ENCODE measurements around the gene TYK2. TPM values are rescaled to one million over a fixed set of nuclear protein-coding genes. Genes with fewer than 3 reads are reported as not detected.
A peak's percentile ranks its signal among the peaks of the same experiment; 100 is the strongest.

Gene TYK2
- total and polyA plus RNA-seq, 9 of the 15 experiments (the other 6 are each of a cell fraction or from before 2014, with no cell fraction given) = 15.0 to 182 (median 85.9) TPM

DNA sequence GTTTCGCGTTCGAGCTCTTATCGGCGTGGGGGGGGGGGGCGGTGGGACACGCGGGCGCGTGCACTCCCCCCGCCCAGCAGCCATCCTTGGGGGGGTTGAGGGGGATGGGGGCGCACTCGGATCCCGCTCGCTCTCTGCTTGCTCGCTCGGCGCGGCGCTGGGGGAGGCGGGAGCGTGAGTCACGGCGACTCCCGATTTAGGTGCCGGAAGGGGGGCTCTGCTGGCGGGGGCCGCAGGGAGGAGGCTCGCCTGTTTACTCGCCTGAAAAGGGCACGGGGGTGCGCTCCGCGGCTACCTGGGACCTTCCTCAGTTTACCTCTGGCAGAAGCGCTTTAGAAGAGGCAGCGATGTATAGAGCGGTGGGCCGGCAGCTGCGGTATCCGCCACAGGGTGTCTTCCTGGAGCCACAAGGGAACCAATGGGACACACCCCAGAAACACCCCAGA lies 38.9 kb upstream of the TYK2 start (continued):
- peak; percentile 40 for TF ChIP-seq TAF1 (IDR thresholded peaks at IDR 0.05; ENCODE audit: control insufficient read depth, extremely low read depth, insufficient read depth, low read length, severe bottlenecking)
- TF ChIP-seq CREM (IDR thresholded peaks at IDR 0.05; ENCODE audit: low read depth) = peak; percentile 38; the same call in 1 of the 2 replicates
- peak; percentile 57; the same call in 1 of the 2 replicates for TF ChIP-seq FOSL1 (tag; conservative IDR thresholded peaks at IDR 0.05)

DNA sequence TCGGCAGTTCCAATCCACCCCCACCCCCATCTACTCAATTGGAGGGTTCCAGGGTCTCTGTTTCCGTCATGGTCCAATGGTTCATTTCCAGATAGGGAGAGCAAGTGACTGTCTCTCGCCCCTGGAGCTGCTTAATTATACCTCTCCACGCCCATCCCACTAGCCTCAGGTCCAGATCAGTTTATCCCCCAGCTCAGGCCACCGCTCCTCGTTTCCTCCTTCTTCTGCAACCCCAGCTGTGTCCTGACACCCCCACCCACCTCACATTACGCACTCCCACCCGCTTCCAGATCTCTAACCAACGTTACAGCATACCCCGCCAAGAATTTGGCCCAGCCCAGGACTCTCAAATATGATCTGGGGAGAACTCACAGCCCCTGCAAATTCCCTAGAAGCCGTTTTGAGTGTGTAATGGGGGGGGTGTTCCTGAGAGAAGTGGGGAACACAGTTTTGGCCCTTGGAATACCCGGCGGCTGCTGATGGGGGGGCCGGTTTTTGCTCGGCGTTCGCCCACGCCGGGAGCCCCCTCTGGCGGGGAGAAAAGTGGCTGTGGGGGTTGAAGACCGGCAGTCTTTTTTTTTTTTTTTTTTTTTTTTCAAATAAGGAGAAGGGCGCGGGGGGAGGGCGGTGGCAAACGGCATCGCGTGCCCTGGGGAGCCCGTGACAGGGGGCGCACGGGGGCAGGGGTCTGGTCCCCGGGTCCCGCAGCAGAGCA lies 38.3 kb upstream of the TYK2 start:
- peak overlapping the region; percentile 66 to 92 for H3K9ac ChIP-seq (ENCODE audit: insufficient read depth in 1 of 2, low read depth in 2 of 2, low read length in 2 of 2)
- H3K27ac ChIP-seq (ENCODE audit: extremely low read depth, low read depth, low read length) = peak overlapping the region; percentile 95
- FAIRE-seq = peak; percentile 58
- H4K20me1 ChIP-seq (replicated peaks; ENCODE audit: control insufficient read depth, insufficient read depth, low read length) = peaks cover 13% of the 10 kb centered on the region
- intact Hi-C loops (cut with micrococcal nuclease) (loop anchor here (2.0 kb wide), 1 partner anchor 14 kb away; no protein-coding TSS in a partner anchor), in situ Hi-C loops (cut with MboI) (no loop called here)
- no peaks in the 10 kb centered on the region; the same call in 2 of the 3 replicates for H3K36me3 ChIP-seq (ENCODE audit: control insufficient read depth, insufficient read depth, low read length)
- H3K9me1 ChIP-seq (ENCODE audit: control insufficient read depth, insufficient read depth, low read length) = no peaks in the 10 kb centered on the region
- H3K4me3 ChIP-seq = peak overlapping the region; percentile 75
- ChIA-PET POLR2A (interaction anchor here (0.6 to 1.7 kb wide), 6 partner anchors 10 to 260 kb away, joined by 3 to 6 read pairs (median 4); partner anchors contain the start of genes ICAM1 and ICAM5), CTCF (ENCODE audit: low intra/inter-chr PET ratio) (interaction anchor here (0.5 to 2.3 kb wide), 3 partner anchors 15 to 486 kb away, joined by 4 to 8 read pairs (median 5); no protein-coding TSS in a partner anchor)
- BruUV-seq (replicated peaks) = no TSS peak
- peaks cover 60% of the 10 kb centered on the region for H3K79me2 ChIP-seq (ENCODE audit: control insufficient read depth, insufficient read depth, low read length)
- peaks cover 36 to 69% of the 10 kb centered on the region in 2 experiments; a peak in 4 of 5 replicates for H3K4me1 ChIP-seq (replicated peaks in 1 of 2; ENCODE audit: control insufficient read depth in 2 of 2, insufficient read depth in 2 of 2, low read length in 2 of 2)
- peak overlapping the region; percentile 100 for H3K4me2 ChIP-seq (ENCODE audit: insufficient read depth, low read length)
- H3K27me3 ChIP-seq (ENCODE audit: control insufficient read depth in 2 of 2, insufficient read depth in 2 of 2, low read length in 2 of 2) = no peaks in the 10 kb centered on the region
- peak in 3 of 4 experiments; percentile 17 to 77 (median 53) for DNase-seq (ENCODE audit: extremely low read depth in 1 of 4, low spot score in 3 of 4)
- peaks cover 4% of the 10 kb centered on the region for H3K9me3 ChIP-seq (replicated peaks; ENCODE audit: control insufficient read depth, insufficient read depth, low read depth, low read length)
- 1% methylated on average over 18 of the region's 32 CpGs for WGBS (ENCODE audit: insufficient coverage, low coverage, missing lambda C conversion rate)
- peak; percentile 1; the same call in 1 of the 3 replicates for ATAC-seq
- H2AFZ ChIP-seq (ENCODE audit: low read depth, low read length) = peak overlapping the region; percentile 86
- TF ChIP-seq CREM (IDR thresholded peaks at IDR 0.05; ENCODE audit: low read depth) = no peak
- TF ChIP-seq E2F3 (CRISPR knock-in tag; IDR thresholded peaks at IDR 0.05) = no peak
- TF ChIP-seq MEF2A (IDR thresholded peaks at IDR 0.05; ENCODE audit: control insufficient read depth, low read depth, low read length) = no peak
- no peak for TF ChIP-seq BRF1 (IDR thresholded peaks at IDR 0.05; ENCODE audit: borderline replicate concordance, extremely low read depth, insufficient read length)
- TF ChIP-seq ZNF717 (CRISPR knock-in tag; IDR thresholded peaks at IDR 0.05) = no peak
- TF ChIP-seq NRF1 (conservative IDR thresholded peaks at IDR 0.05 in 1 of 2, IDR thresholded peaks at IDR 0.05 in 1 of 2) = no peak
- TF ChIP-seq, protein P1, sequence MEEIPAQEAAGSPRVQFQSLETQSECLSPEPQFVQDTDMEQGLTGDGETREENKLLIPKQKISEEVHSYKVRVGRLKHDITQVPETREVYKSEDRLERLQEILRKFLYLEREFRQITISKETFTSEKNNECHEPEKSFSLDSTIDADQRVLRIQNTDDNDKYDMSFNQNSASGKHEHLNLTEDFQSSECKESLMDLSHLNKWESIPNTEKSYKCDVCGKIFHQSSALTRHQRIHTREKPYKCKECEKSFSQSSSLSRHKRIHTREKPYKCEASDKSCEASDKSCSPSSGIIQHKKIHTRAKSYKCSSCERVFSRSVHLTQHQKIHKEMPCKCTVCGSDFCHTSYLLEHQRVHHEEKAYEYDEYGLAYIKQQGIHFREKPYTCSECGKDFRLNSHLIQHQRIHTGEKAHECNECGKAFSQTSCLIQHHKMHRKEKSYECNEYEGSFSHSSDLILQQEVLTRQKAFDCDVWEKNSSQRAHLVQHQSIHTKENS (CRISPR knock-in tag; IDR thresholded peaks at IDR 0.05) = no peak
- TF ChIP-seq, protein P2, sequence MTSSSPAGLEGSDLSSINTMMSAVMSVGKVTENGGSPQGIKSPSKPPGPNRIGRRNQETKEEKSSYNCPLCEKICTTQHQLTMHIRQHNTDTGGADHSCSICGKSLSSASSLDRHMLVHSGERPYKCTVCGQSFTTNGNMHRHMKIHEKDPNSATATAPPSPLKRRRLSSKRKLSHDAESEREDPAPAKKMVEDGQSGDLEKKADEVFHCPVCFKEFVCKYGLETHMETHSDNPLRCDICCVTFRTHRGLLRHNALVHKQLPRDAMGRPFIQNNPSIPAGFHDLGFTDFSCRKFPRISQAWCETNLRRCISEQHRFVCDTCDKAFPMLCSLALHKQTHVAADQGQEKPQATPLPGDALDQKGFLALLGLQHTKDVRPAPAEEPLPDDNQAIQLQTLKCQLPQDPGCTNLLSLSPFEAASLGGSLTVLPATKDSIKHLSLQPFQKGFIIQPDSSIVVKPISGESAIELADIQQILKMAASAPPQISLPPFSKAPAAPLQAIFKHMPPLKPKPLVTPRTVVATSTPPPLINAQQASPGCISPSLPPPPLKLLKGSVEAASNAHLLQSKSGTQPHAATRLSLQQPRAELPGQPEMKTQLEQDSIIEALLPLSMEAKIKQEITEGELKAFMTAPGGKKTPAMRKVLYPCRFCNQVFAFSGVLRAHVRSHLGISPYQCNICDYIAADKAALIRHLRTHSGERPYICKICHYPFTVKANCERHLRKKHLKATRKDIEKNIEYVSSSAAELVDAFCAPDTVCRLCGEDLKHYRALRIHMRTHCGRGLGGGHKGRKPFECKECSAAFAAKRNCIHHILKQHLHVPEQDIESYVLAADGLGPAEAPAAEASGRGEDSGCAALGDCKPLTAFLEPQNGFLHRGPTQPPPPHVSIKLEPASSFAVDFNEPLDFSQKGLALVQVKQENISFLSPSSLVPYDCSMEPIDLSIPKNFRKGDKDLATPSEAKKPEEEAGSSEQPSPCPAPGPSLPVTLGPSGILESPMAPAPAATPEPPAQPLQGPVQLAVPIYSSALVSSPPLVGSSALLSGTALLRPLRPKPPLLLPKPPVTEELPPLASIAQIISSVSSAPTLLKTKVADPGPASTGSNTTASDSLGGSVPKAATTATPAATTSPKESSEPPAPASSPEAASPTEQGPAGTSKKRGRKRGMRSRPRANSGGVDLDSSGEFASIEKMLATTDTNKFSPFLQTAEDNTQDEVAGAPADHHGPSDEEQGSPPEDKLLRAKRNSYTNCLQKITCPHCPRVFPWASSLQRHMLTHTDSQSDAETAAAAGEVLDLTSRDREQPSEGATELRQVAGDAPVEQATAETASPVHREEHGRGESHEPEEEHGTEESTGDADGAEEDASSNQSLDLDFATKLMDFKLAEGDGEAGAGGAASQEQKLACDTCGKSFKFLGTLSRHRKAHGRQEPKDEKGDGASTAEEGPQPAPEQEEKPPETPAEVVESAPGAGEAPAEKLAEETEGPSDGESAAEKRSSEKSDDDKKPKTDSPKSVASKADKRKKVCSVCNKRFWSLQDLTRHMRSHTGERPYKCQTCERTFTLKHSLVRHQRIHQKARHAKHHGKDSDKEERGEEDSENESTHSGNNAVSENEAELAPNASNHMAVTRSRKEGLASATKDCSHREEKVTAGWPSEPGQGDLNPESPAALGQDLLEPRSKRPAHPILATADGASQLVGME (CRISPR knock-in tag; IDR thresholded peaks at IDR 0.05) = no peak
- TF ChIP-seq SIN3A (IDR thresholded peaks at IDR 0.05; ENCODE audit: borderline replicate concordance in 2 of 2, control insufficient read depth in 1 of 2, low read depth in 2 of 2, low read length in 2 of 2) = 0 out of 4 replicates have a peak, but pooled peaks of 1 of the 2 experiments have one; percentile 41

All from K562 (cell line).